Astrocyte (in vitro differentiated cells and primary cell): ENCODE measurements around the gene ZSWIM3. TPM values are rescaled to one million over a fixed set of nuclear protein-coding genes. Genes with fewer than 3 reads are reported as not detected.
A peak's percentile ranks its signal among the peaks of the same experiment; 100 is the strongest.

ENCODE experiments used
- DNase-seq: peaks from one replicate; pipeline ENCODE4 v3.0.0-alpha.2; 2010; ENCODE audit warnings: low read depth
- FAIRE-seq: peaks from 2 replicates; lab custom pipeline; 2011; peaks lifted over from hg19 to GRCh38; lab: Jason Lieb, UNC
- H2AFZ ChIP-seq: 2 replicates; pipeline ENCODE4 v1.6.0; 2012; ENCODE audit warnings: low read depth, low read length, inconsistent platforms
- H3K27ac ChIP-seq: 2 replicates; pipeline ENCODE4 v1.5.1; 2011; ENCODE audit warnings: low read depth, low read length, inconsistent platforms
- H3K27me3 ChIP-seq: 2 replicates; pipeline ENCODE4 v1.6.0; 2011; ENCODE audit warnings: low read length, inconsistent platforms; ENCODE audit not compliant: insufficient read depth
- H3K36me3 ChIP-seq: 2 replicates; pipeline ENCODE4 v1.5.1; 2011; ENCODE audit warnings: low read length, inconsistent platforms; ENCODE audit not compliant: insufficient read depth
- H3K4me1 ChIP-seq: 2 replicates; pipeline ENCODE4 v1.5.1; 2011; ENCODE audit warnings: low read length, inconsistent platforms; ENCODE audit not compliant: insufficient read depth
- H3K4me2 ChIP-seq: 2 replicates; pipeline ENCODE4 v1.6.0; 2012; ENCODE audit warnings: low read length, inconsistent platforms
- H3K4me3 ChIP-seq: 2 replicates; pipeline ENCODE4 v1.5.1; 2011; ENCODE audit warnings: low read depth, mild to moderate bottlenecking, low read length, inconsistent platforms; ENCODE audit not compliant: insufficient read depth
- H3K79me2 ChIP-seq: 2 replicates; pipeline ENCODE4 v1.6.0; 2012; ENCODE audit warnings: mild to moderate bottlenecking, low read length, inconsistent platforms; ENCODE audit not compliant: insufficient read depth
- H3K9ac ChIP-seq: 2 replicates; pipeline ENCODE4 v1.6.0; 2012; ENCODE audit warnings: mild to moderate bottlenecking, low read length, inconsistent platforms
- H3K9me3 ChIP-seq: 2 replicates; pipeline ENCODE4 v1.5.1; 2012; ENCODE audit warnings: low read depth, mild to moderate bottlenecking, low read length, inconsistent platforms; ENCODE audit not compliant: insufficient read depth
- H4K20me1 ChIP-seq: 2 replicates; pipeline ENCODE4 v1.6.0; 2012; ENCODE audit warnings: low read length, inconsistent platforms; ENCODE audit not compliant: insufficient read depth
- H3K27ac Mint-ChIP-seq: one replicate; pipeline ENCODE4 v1.8.0; 2021; ENCODE audit warnings: mild to moderate bottlenecking, mixed read lengths; ENCODE audit not compliant: unreplicated experiment
- H3K27me3 Mint-ChIP-seq: one replicate; pipeline ENCODE4 v1.8.0; 2021; ENCODE audit warnings: low read depth, mixed read lengths; ENCODE audit not compliant: unreplicated experiment
- H3K36me3 Mint-ChIP-seq: one replicate; pipeline ENCODE4 v1.8.0; 2021; ENCODE audit warnings: low read depth, mixed read lengths; ENCODE audit not compliant: unreplicated experiment
- H3K4me1 Mint-ChIP-seq: one replicate; pipeline ENCODE4 v1.8.0; 2021; ENCODE audit warnings: low read depth, mixed read lengths; ENCODE audit not compliant: unreplicated experiment
- H3K4me3 Mint-ChIP-seq: one replicate; pipeline ENCODE4 v1.8.0; 2021; ENCODE audit warnings: mild to moderate bottlenecking, moderate library complexity, mixed read lengths; ENCODE audit not compliant: unreplicated experiment
- H3K9me3 Mint-ChIP-seq: one replicate; pipeline ENCODE4 v1.8.0; 2021; ENCODE audit warnings: mild to moderate bottlenecking, mixed read lengths; ENCODE audit not compliant: unreplicated experiment
- CTCF ChIP-seq: IDR thresholded peaks from 2 replicates; pipeline ENCODE4 v1.5.1; 2011; ENCODE audit warnings: low read depth, mild to moderate bottlenecking, inconsistent platforms, low read length, moderate library complexity; ENCODE audit not compliant: insufficient read depth
- EZH2 ChIP-seq: IDR thresholded peaks from 2 replicates; pipeline ENCODE4 v1.6.1; 2012; ENCODE audit warnings: mild to moderate bottlenecking, low read length, inconsistent platforms; ENCODE audit not compliant: insufficient read depth
- total RNA-seq: library from RNA; stranded (reverse); gene quantifications from 2 replicates; pipeline ENCODE4 v1.2.1, GENCODE V29; 2021

Gene ZSWIM3
- total RNA-seq, 1 donor from 2014 or later: 4.7 TPM

- DNase-seq (no peak), FAIRE-seq (no peak)
- Histone ChIP-seq H3K4me1 (peaks cover 28% of the 10 kb centered on the region), H3K4me3 (no peak overlapping the region), H3K36me3 (peaks cover 2% of the 10 kb centered on the region), H3K9me3 (no peaks in the 10 kb centered on the region), H3K4me2 (no peak overlapping the region), H3K79me2 (peaks cover 2% of the 10 kb centered on the region), H3K27ac (no peak overlapping the region), H3K9ac (no peak overlapping the region), H3K27me3 (no peaks in the 10 kb centered on the region), H2AFZ (no peak overlapping the region), H4K20me1 (peaks cover 3% of the 10 kb centered on the region)
- no peaks in the 10 kb centered on the region for H3K27me3 Mint-ChIP-seq
- H3K36me3 Mint-ChIP-seq: peaks cover 32% of the 10 kb centered on the region
- no peak overlapping the region for H3K4me3 Mint-ChIP-seq
- H3K27ac Mint-ChIP-seq: no peak overlapping the region
- TF ChIP-seq CTCF (no peak), EZH2 (no peak)
- H3K9me3 Mint-ChIP-seq: peaks cover 10% of the 10 kb centered on the region
- H3K4me1 Mint-ChIP-seq: peaks cover 14% of the 10 kb centered on the region
Measured at GRCh38 chr20:45909336-45909808, 52.0 kb downstream of the ZSWIM3 start.

- Histone ChIP-seq H3K9me3 (no peaks in the 10 kb centered on the region), H3K4me1 (peaks cover 28% of the 10 kb centered on the region), H3K36me3 (peaks cover 2% of the 10 kb centered on the region), H3K27me3 (no peaks in the 10 kb centered on the region), H3K4me3 (no peak overlapping the region), H4K20me1 (no peaks in the 10 kb centered on the region), H3K79me2 (peaks cover 2% of the 10 kb centered on the region), H3K4me2 (peak overlapping the region; percentile 78), H2AFZ (peak overlapping the region; percentile 20), H3K9ac (no peak overlapping the region), H3K27ac (no peak overlapping the region)
- H3K36me3 Mint-ChIP-seq: peaks cover 30% of the 10 kb centered on the region
- peaks cover 14% of the 10 kb centered on the region for H3K4me1 Mint-ChIP-seq
- DNase-seq (no peak), FAIRE-seq (no peak)
- H3K27ac Mint-ChIP-seq: peak overlapping the region; percentile 79
- TF ChIP-seq CTCF: no peak
- no peak for TF ChIP-seq EZH2
- H3K9me3 Mint-ChIP-seq: peaks cover 10% of the 10 kb centered on the region
- peak overlapping the region; percentile 89 for H3K4me3 Mint-ChIP-seq
- no peaks in the 10 kb centered on the region for H3K27me3 Mint-ChIP-seq
Measured at GRCh38 chr20:45909817-45910669, 52.6 kb downstream of the ZSWIM3 start.
